Skeletal muscle cell (primary cell): ENCODE data around the gene CPED1.
"Not testable (repeated sequence)": the region's sequence is repeated elsewhere in the genome, so short reads cannot be mapped to it uniquely, and the experiment has no call there.

ENCODE experiments used
- DNase-seq: peaks from one replicate; pipeline ENCODE4 v3.0.0-alpha.2; 2010; ENCODE audit warnings: low read depth
- H3K4me3 ChIP-seq: 2 replicates; pipeline ENCODE4 v1.5.1; 2011; ENCODE audit warnings: low read depth, mild to moderate bottlenecking, control low read depth, low read length, moderate library complexity

CPED1 gene

GRCh38 chr7:121057878-121058277, 69.4 kb downstream of the CPED1 start:
- DNase-seq = no peak
- H3K4me3 ChIP-seq = no peak overlapping the region

DNA sequence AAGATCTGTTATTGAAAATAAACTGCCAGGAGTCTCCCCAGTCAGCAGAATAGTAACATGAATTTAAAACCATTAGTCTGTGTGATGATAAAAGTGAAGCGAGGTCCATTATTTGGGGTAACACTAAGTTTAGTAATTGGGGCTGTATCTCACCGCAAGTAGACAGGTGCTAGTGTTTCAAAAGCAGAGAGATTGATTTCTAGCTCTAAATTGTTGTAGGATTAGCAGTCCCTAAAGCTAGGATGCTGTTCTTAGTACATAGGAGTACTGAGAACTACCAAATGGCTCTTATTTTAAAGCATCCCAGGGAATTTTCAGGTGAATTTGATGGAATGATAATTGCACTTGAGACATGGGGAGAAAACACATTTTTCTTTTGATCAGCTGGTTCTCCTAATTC, 70.5 kb downstream of the CPED1 start:
- DNase-seq = no peak
- no peak overlapping the region for H3K4me3 ChIP-seq

DNA sequence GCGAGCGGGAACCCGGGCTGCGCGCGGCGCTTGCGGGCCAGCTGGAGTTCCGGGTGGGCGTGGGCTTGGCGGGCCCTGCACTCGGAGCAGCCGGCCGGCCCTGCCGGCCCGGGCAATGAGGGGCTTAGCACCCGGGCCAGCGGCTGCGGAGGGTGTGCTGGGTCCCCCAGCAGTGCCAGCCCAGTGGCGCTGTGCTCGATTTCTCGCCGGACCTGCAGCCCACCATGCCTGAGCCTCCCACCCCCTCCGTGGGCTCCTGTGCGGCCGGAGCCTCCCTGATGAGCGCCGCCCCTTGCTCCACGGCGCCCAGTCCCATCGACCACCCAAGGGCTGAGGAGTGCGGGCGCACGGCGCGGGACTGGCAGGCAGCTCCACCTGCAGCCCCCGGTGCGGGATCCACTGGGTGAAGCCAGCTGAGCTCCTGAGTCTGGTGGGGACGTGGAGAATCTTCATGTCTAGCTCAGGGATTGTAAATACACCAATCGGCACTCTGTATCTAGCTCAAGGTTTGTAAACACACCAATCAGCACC, 71.5 kb downstream of the CPED1 start:
- H3K4me3 ChIP-seq, DNase-seq: not testable (repeated sequence)

- H3K4me3 ChIP-seq = no peak overlapping the region
- no peak for DNase-seq
Measured at GRCh38 chr7:121061677-121062582, 73.4 kb downstream of the CPED1 start.

- no peak for DNase-seq
Measured at GRCh38 chr7:121062671-121063279, 74.3 kb downstream of the CPED1 start.

GRCh38 chr7:121067717-121068116, 79.2 kb downstream of the CPED1 start:
- H3K4me3 ChIP-seq, DNase-seq: not testable (repeated sequence)

More at GRCh38 chr7:121062671-121063279, 74.3 kb downstream of the CPED1 start:
- H3K4me3 ChIP-seq = no peak overlapping the region

GRCh38 chr7:121069346-121070100, 81.0 kb downstream of the CPED1 start:
- no peak for DNase-seq

DNA sequence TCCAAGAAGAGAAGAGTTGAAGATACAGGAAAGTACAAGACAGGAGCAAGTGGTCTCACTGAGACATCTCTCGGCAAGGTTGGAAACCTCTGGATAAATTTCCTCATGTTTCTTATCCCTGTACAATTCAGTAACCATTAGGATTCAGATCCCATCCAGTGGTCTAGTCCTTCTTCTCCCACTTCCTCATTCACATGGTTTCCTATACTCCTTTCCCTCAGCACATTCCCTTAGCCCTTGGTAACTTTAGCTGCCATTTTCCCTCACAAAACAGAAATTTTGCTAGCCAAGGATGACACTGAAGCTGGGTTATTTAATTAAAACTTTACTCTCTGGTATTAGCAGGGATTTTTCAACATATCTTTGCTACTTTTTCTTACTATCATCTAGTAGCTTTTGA, 82.6 kb downstream of the CPED1 start:
- H3K4me3 ChIP-seq = no peak overlapping the region
- no peak for DNase-seq

More at GRCh38 chr7:121069346-121070100, 81.0 kb downstream of the CPED1 start:
- H3K4me3 ChIP-seq = no peak overlapping the region

GRCh38 chr7:121071662-121072061, 83.2 kb downstream of the CPED1 start:
- DNase-seq = no peak
- H3K4me3 ChIP-seq = no peak overlapping the region

DNA sequence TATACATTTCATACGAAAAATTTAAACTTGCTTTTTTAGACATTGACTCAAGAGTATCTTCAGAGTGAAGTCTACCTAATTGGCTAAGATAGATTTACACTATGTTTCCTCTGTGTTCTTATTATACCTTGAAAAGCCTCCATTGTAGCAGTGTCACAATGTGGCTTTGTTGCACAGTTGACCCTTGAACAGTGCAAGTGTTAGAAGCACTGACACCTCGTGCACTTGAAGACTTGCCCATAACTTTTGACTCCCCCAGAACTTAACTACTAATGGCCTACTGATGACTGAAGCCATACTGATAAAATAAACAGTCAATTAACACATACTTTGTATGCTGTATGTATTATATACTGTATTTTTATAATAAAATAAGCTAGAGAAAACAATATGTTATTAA, 84.3 kb downstream of the CPED1 start:
- no peak overlapping the region for H3K4me3 ChIP-seq
- DNase-seq = no peak

DNA sequence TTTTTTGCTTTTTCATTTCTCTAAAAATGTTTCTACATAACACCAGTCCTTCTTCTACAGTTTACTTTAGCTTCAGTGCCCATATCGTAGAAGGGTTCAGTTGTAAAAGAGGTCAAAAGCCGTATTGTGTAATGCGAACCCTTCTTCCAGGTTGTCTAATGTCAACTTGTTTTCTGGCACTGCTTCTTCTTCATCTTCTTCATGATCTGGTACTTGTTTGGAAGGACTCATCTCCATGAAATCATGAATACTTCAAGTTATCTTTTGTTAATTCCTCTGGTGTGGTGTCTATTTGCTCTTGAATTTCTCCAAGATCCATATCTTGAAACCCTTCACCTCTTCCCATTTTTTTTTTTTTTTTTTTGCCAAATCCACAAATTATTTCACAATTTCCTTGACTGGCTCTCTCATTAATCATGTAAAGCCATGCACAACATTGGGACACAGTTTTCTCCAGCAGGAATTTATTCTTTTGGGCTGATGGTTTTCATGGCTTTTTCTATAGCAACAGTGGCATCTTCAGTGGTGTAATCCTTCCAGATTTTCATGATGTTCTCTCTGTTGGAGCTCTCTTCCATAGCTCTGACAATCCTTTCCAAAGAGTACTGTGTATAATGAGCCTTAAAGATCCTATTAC, 85.1 kb downstream of the CPED1 start:
- no peak for DNase-seq
- H3K4me3 ChIP-seq = no peak overlapping the region

DNA sequence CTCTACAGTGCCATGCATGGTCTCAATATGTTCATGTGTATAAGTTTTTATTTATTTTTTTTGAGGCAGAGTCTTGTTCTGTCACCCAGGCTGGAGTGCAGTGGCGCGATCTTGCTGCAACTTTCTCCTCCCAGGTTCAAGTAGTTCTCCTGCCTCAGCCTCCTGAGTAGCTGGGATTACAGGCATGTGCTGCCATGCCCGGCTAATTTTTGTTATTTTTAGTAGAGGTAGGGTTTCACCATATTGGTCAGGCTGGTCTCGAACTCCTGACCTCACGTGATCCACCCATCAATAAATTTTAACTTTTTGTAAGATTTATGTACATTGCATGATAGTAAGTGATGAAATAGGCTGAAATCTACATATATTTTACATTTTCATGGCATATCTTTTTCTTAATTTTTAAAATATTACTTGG, 86.9 kb downstream of the CPED1 start:
- DNase-seq, H3K4me3 ChIP-seq: not testable (repeated sequence)

- DNase-seq = no peak
- H3K4me3 ChIP-seq = no peak overlapping the region
Measured at GRCh38 chr7:121075952-121076349, 87.4 kb downstream of the CPED1 start.

GRCh38 chr7:121076350-121077164, 88.0 kb downstream of the CPED1 start:
- peak overlapping the region; percentile 20 for H3K4me3 ChIP-seq
- DNase-seq = peak; percentile 65

GRCh38 chr7:121077165-121077630, 88.7 kb downstream of the CPED1 start:
- no peak overlapping the region for H3K4me3 ChIP-seq
- no peak for DNase-seq

- H3K4me3 ChIP-seq = no peak overlapping the region
- DNase-seq = no peak
Measured at GRCh38 chr7:121078701-121079227, 90.3 kb downstream of the CPED1 start.

GRCh38 chr7:121079425-121080169, 91.1 kb downstream of the CPED1 start:
- no peak overlapping the region for H3K4me3 ChIP-seq
- DNase-seq = no peak
